Fibroblast of pulmonary artery (primary cell): ENCODE results near the gene FILIP1.

Experiments used
- DNase-seq: peaks from one replicate; pipeline ENCODE4 v3.0.0-alpha.2; 2010; ENCODE audit warnings: low read depth
- H3K4me3 ChIP-seq: replicated peaks from 2 replicates; pipeline ENCODE4 v1.5.1; 2011; ENCODE audit warnings: low read depth, mild to moderate bottlenecking, control low read depth, low read length, moderate library complexity
- CTCF ChIP-seq: IDR thresholded peaks from 2 replicates; pipeline ENCODE4 v1.5.1; 2011; ENCODE audit warnings: mild to moderate bottlenecking, control low read depth, low read length, inconsistent platforms; ENCODE audit errors: missing control alignments

The FILIP1 gene

GRCh38 chr6:75345413-75345812, 148.2 kb downstream of the FILIP1 start:
- DNase-seq, result no peak
- H3K4me3 ChIP-seq, result no peak overlapping the region
- no peak for TF ChIP-seq CTCF

GRCh38 chr6:75344455-75344854, 149.1 kb downstream of the FILIP1 start:
- H3K4me3 ChIP-seq, result no peak overlapping the region
- no peak for DNase-seq
- no peak for TF ChIP-seq CTCF

GRCh38 chr6:75344021-75344420, 149.6 kb downstream of the FILIP1 start:
- no peak for TF ChIP-seq CTCF
- H3K4me3 ChIP-seq, result no peak overlapping the region
- no peak for DNase-seq

DNA sequence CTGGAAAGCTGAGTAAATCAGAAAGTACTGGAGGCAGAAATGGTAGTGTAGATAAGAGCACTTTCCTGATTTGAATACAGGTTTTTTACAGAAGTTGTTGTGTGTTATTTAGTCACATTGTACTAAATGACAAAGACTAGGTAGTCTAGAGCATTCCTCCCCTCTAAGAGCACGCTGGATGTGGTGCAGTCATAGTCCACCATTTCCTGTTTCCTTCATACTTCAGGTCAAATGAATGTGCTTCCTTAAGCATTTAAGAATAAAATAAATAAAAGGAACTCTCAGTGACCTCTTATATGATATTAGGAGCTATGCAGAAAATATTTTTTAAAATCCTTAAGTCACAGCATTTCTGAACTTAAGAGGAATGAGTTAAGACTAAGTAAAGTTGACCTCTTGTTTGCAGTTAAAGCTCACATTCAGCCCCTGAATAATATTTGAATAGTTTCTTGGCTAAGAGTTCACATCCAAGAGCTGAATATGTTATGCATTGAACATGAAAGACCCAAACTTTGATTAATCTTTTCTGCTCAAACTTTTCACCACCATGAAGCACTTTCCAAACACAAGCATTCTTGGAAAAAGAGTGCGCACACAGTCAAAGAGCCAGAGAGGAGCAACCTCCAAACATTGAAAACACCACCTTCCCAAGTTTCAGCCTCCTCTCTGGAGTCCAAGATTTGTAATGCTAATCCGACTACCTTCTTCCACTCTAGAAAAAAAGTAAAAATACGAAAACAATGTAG, 155.6 kb downstream of the FILIP1 start:
- DNase-seq, result peak; percentile 39
- no peak for TF ChIP-seq CTCF
- no peak overlapping the region for H3K4me3 ChIP-seq

- peak overlapping the region; percentile 11 for H3K4me3 ChIP-seq
- no peak for TF ChIP-seq CTCF
- DNase-seq, result peak; percentile 98
Observed at GRCh38 chr6:75334266-75335040, 159.1 kb downstream of the FILIP1 start.

- TF ChIP-seq CTCF, result no peak
- peak overlapping the region; percentile 11 for H3K4me3 ChIP-seq
- peak; percentile 43 for DNase-seq
Observed at GRCh38 chr6:75333676-75334200, 159.9 kb downstream of the FILIP1 start.
